ENCODE data around the gene ZSCAN23. TPM values are rescaled to one million over a fixed set of nuclear protein-coding genes. Genes with fewer than 3 reads are reported as not detected.

ZSCAN23 gene
- total and polyA plus RNA-seq, 9 of the 15 experiments (the other 6 are each of a cell fraction or from before 2014, with no cell fraction given) = 0.05 to 0.29 (median 0.21) TPM; not detected in 1

DNA sequence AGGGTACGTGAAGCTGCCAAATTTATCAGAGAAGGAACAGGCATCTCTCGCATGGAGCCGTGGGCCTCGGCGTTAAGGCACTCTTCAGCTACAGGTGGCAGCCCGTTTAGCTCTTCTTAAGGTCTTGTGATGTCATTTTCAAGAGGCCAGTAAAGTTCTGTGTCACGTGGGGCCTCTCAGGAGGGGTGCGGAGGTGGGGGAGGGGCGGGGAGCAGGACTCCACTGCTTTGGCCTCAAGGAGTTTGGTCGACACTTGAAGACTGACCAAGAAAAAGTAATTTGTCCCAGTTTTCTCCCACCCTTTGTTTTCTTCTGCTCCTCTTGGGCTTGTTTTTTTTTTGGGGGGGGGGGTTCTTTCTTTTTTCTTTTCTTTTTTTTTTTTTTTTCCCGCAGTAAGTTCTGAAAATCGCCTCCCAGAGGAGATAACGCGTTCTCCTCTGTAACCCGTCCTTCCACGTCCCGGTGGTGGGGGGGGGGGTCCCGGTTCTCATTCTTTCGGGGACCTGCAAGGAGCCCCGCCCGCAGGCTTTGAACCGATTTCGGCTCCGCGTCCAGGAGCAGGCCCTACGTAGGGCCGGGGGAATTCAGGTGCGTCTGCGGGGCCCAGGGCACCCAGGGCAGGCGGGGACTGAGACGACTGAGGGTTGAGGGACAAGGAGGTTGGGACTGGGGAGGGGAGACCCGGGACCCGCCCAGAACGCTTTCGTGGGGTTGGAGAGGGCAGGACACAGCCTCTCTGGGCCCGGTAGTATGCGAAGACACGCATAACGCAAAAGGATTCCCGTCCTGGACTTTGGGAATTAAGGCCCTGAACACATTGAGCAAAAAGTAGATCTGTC, 46.3 kb upstream of the ZSCAN23 start (continued):
- TF ChIP-seq PCBP1 (IDR thresholded peaks at IDR 0.05; ENCODE audit: low read depth, low read length, poor library complexity, severe bottlenecking) (no peak), ILF3 (IDR thresholded peaks at IDR 0.05; ENCODE audit: borderline replicate concordance) (0 out of 2 replicates have a peak, but pooled peaks have one; percentile 5), MXI1 (IDR thresholded peaks at IDR 0.05; ENCODE audit: low read depth, low read length) (0 out of 2 replicates have a peak, but pooled peaks have one; percentile 21), ZNF668 (CRISPR knock-in tag; IDR thresholded peaks at IDR 0.05) (no peak), HDAC6 (IDR thresholded peaks at IDR 0.05; ENCODE audit: low read depth, low read length) (no peak), TAF9B (IDR thresholded peaks at IDR 0.05; ENCODE audit: partially characterized antibody) (peak; percentile 35), RBBP5 (IDR thresholded peaks at IDR 0.05; ENCODE audit: borderline replicate concordance, insufficient read depth, low read length, poor library complexity, severe bottlenecking) (peak; percentile 70), RBM34 (IDR thresholded peaks at IDR 0.05; ENCODE audit: borderline replicate concordance, insufficient read depth, low read length) (no peak), RUNX1 (IDR thresholded peaks at IDR 0.05; ENCODE audit: low read depth) (no peak), CCNT2 (IDR thresholded peaks at IDR 0.05; ENCODE audit: borderline replicate concordance, extremely low read depth, insufficient read length, low read depth, low read length) (no peak), CBFA2T3 (IDR thresholded peaks at IDR 0.05) (no peak; the same call in 1 of the 2 replicates), ZNF707 (CRISPR knock-in tag; conservative IDR thresholded peaks at IDR 0.05) (0 out of 2 replicates have a peak, but pooled peaks have one; percentile 39), SNRNP70 (optimal IDR thresholded peaks at IDR 0.05; ENCODE audit: low read depth, low read length) (no peak), TBL1XR1 (IDR thresholded peaks at IDR 0.05; ENCODE audit: low read length in 2 of 2) (peak in 1 of 2 experiments; percentile 63; a peak in 1 of 4 replicates), ESRRA (IDR thresholded peaks at IDR 0.05; ENCODE audit: borderline replicate concordance, low read depth) (no peak), E2F3 (CRISPR knock-in tag; IDR thresholded peaks at IDR 0.05) (no peak), ERF (CRISPR knock-in tag; IDR thresholded peaks at IDR 0.05) (no peak), ZHX1 (conservative IDR thresholded peaks at IDR 0.05; ENCODE audit: low read length) (no peak), HNRNPLL (IDR thresholded peaks at IDR 0.05; ENCODE audit: low read depth, low read length, poor library complexity, severe bottlenecking) (no peak), LARP7 (IDR thresholded peaks at IDR 0.05) (no peak; the same call in 1 of the 2 replicates)
- TF ChIP-seq, protein P1, sequence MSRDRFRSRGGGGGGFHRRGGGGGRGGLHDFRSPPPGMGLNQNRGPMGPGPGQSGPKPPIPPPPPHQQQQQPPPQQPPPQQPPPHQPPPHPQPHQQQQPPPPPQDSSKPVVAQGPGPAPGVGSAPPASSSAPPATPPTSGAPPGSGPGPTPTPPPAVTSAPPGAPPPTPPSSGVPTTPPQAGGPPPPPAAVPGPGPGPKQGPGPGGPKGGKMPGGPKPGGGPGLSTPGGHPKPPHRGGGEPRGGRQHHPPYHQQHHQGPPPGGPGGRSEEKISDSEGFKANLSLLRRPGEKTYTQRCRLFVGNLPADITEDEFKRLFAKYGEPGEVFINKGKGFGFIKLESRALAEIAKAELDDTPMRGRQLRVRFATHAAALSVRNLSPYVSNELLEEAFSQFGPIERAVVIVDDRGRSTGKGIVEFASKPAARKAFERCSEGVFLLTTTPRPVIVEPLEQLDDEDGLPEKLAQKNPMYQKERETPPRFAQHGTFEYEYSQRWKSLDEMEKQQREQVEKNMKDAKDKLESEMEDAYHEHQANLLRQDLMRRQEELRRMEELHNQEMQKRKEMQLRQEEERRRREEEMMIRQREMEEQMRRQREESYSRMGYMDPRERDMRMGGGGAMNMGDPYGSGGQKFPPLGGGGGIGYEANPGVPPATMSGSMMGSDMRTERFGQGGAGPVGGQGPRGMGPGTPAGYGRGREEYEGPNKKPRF (IDR thresholded peaks at IDR 0.05; ENCODE audit: low read depth, low read length) = no peak
- TF ChIP-seq, protein P2, sequence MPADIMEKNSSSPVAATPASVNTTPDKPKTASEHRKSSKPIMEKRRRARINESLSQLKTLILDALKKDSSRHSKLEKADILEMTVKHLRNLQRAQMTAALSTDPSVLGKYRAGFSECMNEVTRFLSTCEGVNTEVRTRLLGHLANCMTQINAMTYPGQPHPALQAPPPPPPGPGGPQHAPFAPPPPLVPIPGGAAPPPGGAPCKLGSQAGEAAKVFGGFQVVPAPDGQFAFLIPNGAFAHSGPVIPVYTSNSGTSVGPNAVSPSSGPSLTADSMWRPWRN (IDR thresholded peaks at IDR 0.05; ENCODE audit: low read depth) = no peak
